LNCAP (cell line): Measurements from ENCODE around the gene ITPR1.

Experiments used
- TF ChIP-seq, protein P1 (sequence below): fragments of 450-650 bp; IDR thresholded peaks from 2 replicates; pipeline ENCODE4 v1.5.1; 2017; ENCODE audit warnings: mild to moderate bottlenecking

ITPR1 gene

DNA sequence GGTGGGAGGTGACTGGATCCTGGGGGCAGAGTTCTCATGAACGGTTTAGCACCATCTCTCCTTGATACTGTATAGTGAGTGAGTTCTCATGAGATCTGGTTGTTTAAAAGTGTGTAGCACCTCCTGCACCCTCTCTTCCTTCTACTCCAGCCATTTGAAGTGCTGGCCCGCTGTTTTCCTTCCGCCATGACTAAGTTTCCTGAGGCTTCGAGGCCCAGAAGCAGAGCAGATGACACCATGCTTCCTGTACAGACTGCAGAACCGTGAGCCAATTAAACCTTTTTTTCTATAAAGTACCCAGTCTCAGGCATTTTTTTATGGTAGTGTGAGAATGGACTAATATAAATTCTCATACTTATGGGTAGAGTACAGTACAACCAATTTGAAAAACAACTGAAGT, 362.5 kb downstream of the ITPR1 start:
- TF ChIP-seq, protein P1, sequence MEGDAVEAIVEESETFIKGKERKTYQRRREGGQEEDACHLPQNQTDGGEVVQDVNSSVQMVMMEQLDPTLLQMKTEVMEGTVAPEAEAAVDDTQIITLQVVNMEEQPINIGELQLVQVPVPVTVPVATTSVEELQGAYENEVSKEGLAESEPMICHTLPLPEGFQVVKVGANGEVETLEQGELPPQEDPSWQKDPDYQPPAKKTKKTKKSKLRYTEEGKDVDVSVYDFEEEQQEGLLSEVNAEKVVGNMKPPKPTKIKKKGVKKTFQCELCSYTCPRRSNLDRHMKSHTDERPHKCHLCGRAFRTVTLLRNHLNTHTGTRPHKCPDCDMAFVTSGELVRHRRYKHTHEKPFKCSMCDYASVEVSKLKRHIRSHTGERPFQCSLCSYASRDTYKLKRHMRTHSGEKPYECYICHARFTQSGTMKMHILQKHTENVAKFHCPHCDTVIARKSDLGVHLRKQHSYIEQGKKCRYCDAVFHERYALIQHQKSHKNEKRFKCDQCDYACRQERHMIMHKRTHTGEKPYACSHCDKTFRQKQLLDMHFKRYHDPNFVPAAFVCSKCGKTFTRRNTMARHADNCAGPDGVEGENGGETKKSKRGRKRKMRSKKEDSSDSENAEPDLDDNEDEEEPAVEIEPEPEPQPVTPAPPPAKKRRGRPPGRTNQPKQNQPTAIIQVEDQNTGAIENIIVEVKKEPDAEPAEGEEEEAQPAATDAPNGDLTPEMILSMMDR, result no peak

DNA sequence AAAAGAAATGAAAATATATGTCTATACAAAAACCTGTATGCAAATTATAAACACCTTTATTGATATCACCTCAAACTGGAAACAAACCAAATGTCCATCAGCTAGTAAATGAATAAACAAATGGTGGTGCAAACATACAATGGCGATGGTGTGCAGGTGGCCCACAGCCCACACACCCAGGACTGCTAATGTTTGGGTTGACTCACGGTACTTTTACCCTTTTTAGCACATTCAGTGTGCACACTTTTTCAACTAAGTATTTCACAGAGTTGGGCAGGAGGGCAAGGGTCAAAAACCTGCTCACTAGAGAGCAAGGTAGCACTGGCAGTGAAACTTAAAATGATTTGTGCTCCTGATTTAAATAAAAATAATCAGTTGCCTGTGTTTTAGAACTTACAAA, 363.0 kb downstream of the ITPR1 start:
- TF ChIP-seq, protein P1, result no peak

GRCh38 chr3:4856564-4856963, 363.4 kb downstream of the ITPR1 start:
- TF ChIP-seq, protein P1, result no peak

DNA sequence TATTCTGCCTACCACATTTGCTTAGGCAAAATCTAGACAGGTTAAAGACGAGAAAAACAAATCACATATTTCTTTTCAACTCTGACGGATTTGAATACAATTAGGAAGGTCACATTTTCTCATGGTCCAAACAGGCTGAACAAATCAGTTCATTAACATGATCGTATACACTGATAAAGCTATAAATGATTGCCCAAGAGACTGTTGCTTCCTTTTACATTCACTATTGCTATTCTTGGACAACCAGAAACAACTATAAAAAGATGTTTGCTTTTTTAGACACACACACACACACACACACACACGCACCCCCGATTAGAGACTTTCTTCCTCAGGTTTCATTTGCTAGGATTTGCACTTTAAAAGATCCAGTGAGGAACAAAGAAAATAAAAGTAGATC, 363.8 kb downstream of the ITPR1 start:
- TF ChIP-seq, protein P1, result no peak

DNA sequence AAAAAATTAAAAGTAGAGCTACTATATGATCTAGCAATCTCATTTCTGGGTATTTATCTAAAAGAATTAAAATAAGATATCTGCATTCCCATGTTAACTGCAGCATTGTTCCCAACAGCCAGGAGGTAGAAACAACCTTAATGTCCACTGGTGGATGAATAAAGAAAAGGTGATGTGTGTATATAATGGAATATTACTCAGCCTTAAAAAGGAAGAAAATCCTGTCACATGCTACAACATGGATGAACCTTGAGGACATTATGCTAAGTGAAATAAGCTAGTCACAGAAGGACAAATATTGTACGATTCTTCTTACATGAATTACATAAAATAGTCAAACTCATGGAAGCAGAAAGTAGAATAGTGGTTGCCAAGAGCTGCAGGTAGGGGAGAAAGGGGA, 366.6 kb downstream of the ITPR1 start:
- TF ChIP-seq, protein P1, result no peak

DNA sequence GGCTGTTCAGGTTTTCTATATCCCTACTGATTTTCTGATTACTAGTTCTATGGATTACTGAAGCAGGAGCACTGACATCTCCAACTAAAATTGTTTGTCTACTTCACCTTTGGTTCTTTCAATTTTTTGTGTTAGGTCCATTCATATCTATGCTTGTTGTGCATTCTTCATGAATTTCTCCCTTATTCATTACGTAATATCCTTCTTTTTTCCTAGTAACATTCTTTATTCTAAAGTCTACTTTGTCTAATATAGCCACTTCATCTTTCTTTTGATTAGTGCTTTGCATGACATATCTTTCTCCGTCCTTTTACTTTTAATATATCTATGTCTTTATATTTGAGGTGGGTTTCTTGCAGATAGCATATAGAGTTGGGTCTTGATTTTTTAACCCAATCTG, 369.8 kb downstream of the ITPR1 start:
- TF ChIP-seq, protein P1, result no peak

- TF ChIP-seq, protein P1, result no peak
Measured at GRCh38 chr3:4864503-4864902, 371.4 kb downstream of the ITPR1 start.

DNA sequence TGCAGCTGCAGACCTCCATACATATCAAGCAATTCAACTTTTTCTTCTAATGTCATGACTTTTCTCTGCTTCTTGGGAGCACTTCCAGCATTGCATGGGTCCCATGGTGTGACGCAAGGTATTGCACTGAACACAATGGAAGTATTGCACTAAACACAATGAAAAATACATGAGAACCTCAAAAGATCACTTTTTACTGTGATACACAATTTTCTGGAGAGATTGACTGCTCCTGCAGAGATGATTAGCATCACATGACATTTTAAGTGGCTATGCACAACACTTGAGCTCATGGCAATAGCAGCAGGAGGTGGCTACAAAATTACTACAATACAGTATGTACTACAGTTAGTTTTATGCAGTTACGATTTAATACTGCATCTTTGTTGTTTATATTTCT, 372.6 kb downstream of the ITPR1 start:
- TF ChIP-seq, protein P1, result no peak
